HL-60 (cell line): Measurements from ENCODE around the gene ZC3H7A.

Source experiments
- POLR2AphosphoS5 ChIP-seq: IDR thresholded peaks from 2 replicates; pipeline ENCODE4 v1.6.1; 2012; ENCODE audit warnings: low read depth
- TF ChIP-seq, protein P1 (sequence below): IDR thresholded peaks from one replicate; pipeline ENCODE4 v1.5.1; 2011; ENCODE audit warnings: low read length, control low read depth, inconsistent platforms; ENCODE audit not compliant: insufficient read depth

DNA sequence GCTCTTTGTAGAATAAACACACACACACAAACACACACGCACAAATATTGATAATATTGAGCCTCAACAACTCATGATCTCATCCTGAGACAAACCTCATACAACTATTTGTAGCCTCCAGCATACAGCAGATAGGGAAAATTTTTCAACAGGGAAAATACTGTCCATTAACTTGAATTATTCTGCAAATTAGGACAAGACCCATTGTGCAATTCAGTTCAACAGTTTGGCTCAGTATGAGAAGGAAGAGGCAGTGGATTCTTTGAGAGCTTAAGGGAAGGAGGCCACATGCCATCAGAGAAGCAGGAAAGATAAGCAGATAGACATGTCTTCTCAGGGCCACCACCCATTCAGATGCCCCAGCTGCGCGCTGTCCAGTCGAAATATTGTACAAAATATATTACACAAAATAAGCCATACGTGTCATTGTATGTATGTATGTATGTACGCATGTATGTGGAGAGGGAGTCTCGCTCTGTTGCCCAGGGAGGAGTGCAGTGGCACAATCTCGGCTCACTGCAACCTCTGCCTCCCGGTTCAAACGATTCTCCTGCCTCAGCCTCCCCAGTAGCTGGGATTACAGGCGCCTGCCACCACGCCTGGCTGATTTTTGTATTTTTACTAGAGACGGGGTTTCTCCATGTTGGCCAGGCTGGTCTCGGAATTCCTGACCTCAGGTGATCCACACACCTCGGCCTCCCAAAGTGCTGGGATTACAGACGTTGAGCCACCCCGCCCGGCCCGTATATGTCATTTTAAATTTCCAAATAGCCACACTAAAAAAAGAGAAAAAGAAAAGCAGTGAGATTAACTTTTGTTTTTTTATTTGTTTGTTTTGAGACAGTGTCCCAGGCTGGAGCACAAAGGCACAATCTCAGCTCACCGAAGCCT, 1.8 kb downstream of the ZC3H7A start:
- TF ChIP-seq, protein P1, sequence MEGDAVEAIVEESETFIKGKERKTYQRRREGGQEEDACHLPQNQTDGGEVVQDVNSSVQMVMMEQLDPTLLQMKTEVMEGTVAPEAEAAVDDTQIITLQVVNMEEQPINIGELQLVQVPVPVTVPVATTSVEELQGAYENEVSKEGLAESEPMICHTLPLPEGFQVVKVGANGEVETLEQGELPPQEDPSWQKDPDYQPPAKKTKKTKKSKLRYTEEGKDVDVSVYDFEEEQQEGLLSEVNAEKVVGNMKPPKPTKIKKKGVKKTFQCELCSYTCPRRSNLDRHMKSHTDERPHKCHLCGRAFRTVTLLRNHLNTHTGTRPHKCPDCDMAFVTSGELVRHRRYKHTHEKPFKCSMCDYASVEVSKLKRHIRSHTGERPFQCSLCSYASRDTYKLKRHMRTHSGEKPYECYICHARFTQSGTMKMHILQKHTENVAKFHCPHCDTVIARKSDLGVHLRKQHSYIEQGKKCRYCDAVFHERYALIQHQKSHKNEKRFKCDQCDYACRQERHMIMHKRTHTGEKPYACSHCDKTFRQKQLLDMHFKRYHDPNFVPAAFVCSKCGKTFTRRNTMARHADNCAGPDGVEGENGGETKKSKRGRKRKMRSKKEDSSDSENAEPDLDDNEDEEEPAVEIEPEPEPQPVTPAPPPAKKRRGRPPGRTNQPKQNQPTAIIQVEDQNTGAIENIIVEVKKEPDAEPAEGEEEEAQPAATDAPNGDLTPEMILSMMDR: no peak
- no peak for TF ChIP-seq POLR2AphosphoS5
